Stimulated activated naive CD8-positive, alpha-beta T cell treated with anti-CD3 and anti-CD28 coated beads, Interleukin-15, Interleukin-2, amounts not matched to agents 100 ng/mL and 50 ng/mL, for 24 hours (primary cell): ENCODE measurements around the gene CLPX.
"Not testable (repeated sequence)": the region's sequence is repeated elsewhere in the genome, so short reads cannot be mapped to it uniquely, and the experiment has no call there.

Experiments used
- H3K27ac Mint-ChIP-seq: one replicate; pipeline ENCODE4 v1.8.0; 2021; ENCODE audit warnings: mild to moderate bottlenecking, mixed read lengths
- H3K27me3 Mint-ChIP-seq: one replicate; pipeline ENCODE4 v1.8.0; 2021; ENCODE audit warnings: mixed read lengths
- H3K36me3 Mint-ChIP-seq: one replicate; pipeline ENCODE4 v1.8.0; 2021; ENCODE audit warnings: low read depth, mixed read lengths
- H3K4me1 Mint-ChIP-seq: one replicate; pipeline ENCODE4 v1.8.0; 2021; ENCODE audit warnings: low read depth, mixed read lengths
- H3K4me3 Mint-ChIP-seq: one replicate; pipeline ENCODE4 v1.8.0; 2021; ENCODE audit warnings: mild to moderate bottlenecking, mixed read lengths
- H3K9me3 Mint-ChIP-seq: one replicate; pipeline ENCODE4 v1.8.0; 2021; ENCODE audit warnings: mixed read lengths

Gene CLPX

DNA sequence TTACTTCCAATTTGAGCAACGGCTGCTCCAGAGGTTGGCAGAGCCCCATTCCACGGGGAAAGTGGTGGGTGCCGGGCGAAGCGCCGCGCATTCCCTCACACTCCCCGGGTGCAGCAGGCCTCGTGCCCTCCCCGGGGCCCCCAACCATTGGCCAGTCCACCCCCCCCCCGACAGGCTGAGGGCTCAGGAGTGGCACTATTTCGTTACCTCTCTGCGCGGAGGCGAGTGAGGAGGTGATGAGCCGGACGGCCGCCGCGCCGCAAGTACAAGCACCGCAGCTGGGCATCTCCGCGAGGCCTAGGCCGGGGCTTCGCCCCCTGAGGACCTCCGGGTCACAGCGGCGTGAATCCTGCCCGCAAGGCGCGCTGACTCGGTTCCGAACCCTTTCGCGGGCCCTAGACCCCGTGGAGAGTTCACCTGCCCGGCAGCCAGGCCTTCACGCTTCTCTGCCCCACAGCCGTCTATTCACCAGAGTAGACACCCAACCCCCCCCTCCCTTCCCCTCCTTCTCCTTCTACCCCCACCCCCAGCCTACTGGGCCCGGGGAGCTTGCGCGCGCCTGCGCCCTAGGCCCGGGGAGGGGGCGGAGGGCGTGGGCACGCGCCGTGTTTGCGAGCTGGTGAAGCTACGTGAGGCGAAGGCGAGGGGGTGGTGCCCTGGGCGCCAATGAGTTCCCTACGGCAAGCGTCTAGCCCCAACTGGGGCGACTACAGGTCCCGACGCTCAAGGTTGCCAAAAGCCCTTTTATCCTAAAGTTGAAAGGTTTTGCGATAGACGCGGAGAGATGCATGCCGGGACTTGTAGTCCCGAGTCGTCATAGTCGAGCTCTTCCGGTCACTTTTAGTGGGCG, at the start of gene CLPX:
Gene CLPX (minus strand): TSS at position 475 of the 850 bp plus-strand sequence. CDS start 189 bp downstream, at position 286.
- peaks cover 38% of the 10 kb centered on the region for H3K4me1 Mint-ChIP-seq
- peak within 1 kb of the TSS; percentile 98 for H3K27ac Mint-ChIP-seq
- H3K36me3 Mint-ChIP-seq, result peaks cover 10% of the 10 kb centered on the region
- H3K4me3 Mint-ChIP-seq, result peak within 1 kb of the TSS; percentile 96
- no peaks in the 10 kb centered on the region for H3K9me3 Mint-ChIP-seq
- H3K27me3 Mint-ChIP-seq, result no peaks in the 10 kb centered on the region

DNA sequence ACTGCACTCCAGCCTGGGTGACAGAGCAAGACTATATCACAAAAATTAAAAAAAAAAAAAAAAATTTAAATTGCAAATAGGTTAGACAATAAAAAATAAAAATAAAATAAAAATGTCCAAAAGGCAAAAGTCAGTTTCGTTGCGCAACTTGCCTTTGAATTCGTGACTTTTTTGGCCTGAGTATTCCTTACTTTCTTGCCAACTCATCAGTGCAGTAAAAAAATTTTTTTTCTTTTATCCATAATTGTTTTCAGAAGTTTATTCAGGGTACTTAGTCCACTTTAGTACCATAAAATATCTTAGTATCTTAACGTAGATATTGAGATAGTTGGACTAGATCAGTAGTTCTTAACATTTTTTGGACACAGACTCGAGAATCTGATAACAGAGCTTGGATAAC, 48.6 kb upstream of the CLPX start:
- H3K4me1 Mint-ChIP-seq, result peaks cover 5% of the 10 kb centered on the region
- no peak overlapping the region for H3K4me3 Mint-ChIP-seq
- no peaks in the 10 kb centered on the region for H3K36me3 Mint-ChIP-seq
- no peak overlapping the region for H3K27ac Mint-ChIP-seq
- H3K9me3 Mint-ChIP-seq, result no peaks in the 10 kb centered on the region
- H3K27me3 Mint-ChIP-seq, result no peaks in the 10 kb centered on the region

DNA sequence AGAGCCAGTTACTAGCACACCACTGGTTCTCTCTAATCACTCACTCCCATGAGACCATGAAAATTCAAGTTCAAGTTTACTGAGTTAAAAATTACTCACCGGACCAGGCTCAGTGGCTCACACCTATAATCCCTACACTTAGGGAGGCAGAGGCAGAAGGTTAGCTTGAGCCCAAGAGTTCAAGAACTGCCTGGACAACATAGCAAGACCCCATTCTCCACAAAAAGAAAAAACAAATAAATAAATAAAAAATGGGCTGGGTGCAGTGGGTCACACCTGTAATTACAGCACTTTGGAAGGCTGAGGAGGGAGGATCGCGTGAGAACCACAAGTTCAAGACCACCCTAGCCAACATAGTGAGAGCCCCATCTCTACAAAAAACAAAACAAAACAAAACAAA, 47.4 kb upstream of the CLPX start:
- Mint-ChIP-seq H3K36me3 (no peaks in the 10 kb centered on the region), H3K27ac (no peak overlapping the region), H3K9me3 (no peaks in the 10 kb centered on the region), H3K4me3 (no peak overlapping the region), H3K27me3 (no peaks in the 10 kb centered on the region), H3K4me1 (peaks cover 5% of the 10 kb centered on the region)

GRCh38 chr15:65231306-65231705, 46.2 kb upstream of the CLPX start:
- Mint-ChIP-seq H3K36me3 (no peaks in the 10 kb centered on the region), H3K27ac (no peak overlapping the region), H3K9me3 (no peaks in the 10 kb centered on the region), H3K4me3 (no peak overlapping the region), H3K4me1 (no peaks in the 10 kb centered on the region), H3K27me3 (no peaks in the 10 kb centered on the region)

- not testable (repeated sequence) for H3K27me3 Mint-ChIP-seq, H3K36me3 Mint-ChIP-seq, H3K27ac Mint-ChIP-seq, H3K4me3 Mint-ChIP-seq, H3K9me3 Mint-ChIP-seq, H3K4me1 Mint-ChIP-seq
Measured at GRCh38 chr15:65226901-65227300, 41.8 kb upstream of the CLPX start.

DNA sequence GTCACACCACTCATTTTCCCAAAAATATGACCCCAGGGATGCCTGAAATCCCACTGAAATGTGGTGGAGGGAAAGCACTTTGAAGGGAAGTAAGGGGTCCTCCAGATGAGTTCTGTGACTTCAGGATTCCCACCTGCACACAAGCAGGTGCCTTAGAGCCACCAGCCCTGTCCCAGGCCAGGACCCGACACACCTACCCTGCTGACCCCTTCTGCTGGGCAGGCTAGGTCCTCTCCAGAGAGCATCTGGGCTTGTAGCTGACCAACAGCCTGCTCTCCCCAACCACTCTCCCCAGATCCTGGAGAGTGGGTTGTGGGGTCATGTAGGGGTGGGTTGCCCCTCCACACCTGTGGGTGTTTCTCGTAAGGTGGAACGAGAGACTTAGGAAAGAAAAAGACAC, 41.1 kb upstream of the CLPX start:
- no peaks in the 10 kb centered on the region for H3K27me3 Mint-ChIP-seq
- no peaks in the 10 kb centered on the region for H3K9me3 Mint-ChIP-seq
- H3K4me3 Mint-ChIP-seq, result no peak overlapping the region
- no peak overlapping the region for H3K27ac Mint-ChIP-seq
- no peaks in the 10 kb centered on the region for H3K4me1 Mint-ChIP-seq
- H3K36me3 Mint-ChIP-seq, result no peaks in the 10 kb centered on the region

DNA sequence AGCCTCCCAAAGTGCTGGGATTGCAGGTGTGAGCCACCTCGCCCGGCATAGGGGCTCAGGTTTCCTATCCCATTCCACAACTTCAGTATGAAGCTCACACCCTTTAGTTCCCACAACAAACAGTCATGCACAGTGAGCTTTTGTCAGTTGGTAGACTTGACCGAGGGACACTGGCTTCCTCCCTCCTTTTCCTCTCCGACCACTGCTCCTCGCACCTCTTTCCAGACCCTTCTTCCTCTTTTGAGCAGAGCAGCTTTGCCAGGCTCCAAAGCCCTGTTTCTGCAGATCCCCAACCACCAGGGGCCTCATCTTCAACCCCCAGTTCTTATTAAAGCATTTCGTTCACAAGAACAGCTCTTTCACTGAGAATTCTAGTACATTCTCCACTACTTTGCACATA, 38.9 kb upstream of the CLPX start:
- no peaks in the 10 kb centered on the region for H3K27me3 Mint-ChIP-seq
- no peaks in the 10 kb centered on the region for H3K9me3 Mint-ChIP-seq
- H3K4me1 Mint-ChIP-seq, result peaks cover 12% of the 10 kb centered on the region
- no peak overlapping the region for H3K27ac Mint-ChIP-seq
- no peaks in the 10 kb centered on the region for H3K36me3 Mint-ChIP-seq
- H3K4me3 Mint-ChIP-seq, result no peak overlapping the region

- Mint-ChIP-seq H3K27me3 (no peaks in the 10 kb centered on the region), H3K36me3 (no peaks in the 10 kb centered on the region), H3K4me3 (no peak overlapping the region), H3K27ac (no peak overlapping the region), H3K4me1 (peaks cover 23% of the 10 kb centered on the region), H3K9me3 (no peaks in the 10 kb centered on the region)
Measured at GRCh38 chr15:65222891-65223290, 37.7 kb upstream of the CLPX start.

DNA sequence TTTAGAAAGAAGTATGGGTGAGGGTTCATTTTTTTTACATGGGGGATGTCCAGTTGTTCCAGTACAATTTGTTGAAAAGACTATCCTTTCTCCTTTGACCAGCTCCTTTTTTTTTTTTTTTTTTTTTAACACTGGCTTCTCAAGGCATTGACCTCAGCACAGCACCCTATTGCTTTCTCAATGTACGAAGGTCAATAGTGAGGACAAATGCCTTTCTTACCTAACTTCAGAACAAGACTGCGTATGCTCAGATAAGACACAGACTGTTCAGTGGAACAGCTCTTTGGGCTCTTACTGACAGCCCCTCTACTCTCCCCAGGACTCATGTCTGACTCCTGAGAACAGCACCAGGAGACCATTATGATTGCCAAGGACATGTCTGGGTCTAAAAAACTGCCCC, 36.6 kb upstream of the CLPX start:
- Mint-ChIP-seq H3K9me3 (no peaks in the 10 kb centered on the region), H3K27me3 (no peaks in the 10 kb centered on the region), H3K4me1 (peaks cover 32% of the 10 kb centered on the region), H3K4me3 (no peak overlapping the region), H3K27ac (no peak overlapping the region), H3K36me3 (no peaks in the 10 kb centered on the region)

GRCh38 chr15:65219137-65219536, 34.0 kb upstream of the CLPX start:
- Mint-ChIP-seq H3K4me1 (peaks cover 34% of the 10 kb centered on the region), H3K36me3 (no peaks in the 10 kb centered on the region), H3K27ac (no peak overlapping the region), H3K27me3 (no peaks in the 10 kb centered on the region), H3K4me3 (no peak overlapping the region), H3K9me3 (no peaks in the 10 kb centered on the region)

GRCh38 chr15:65217526-65218482, 32.7 kb upstream of the CLPX start:
- H3K4me3 Mint-ChIP-seq, result peak overlapping the region; percentile 63
- no peaks in the 10 kb centered on the region for H3K9me3 Mint-ChIP-seq
- H3K36me3 Mint-ChIP-seq, result no peaks in the 10 kb centered on the region
- no peaks in the 10 kb centered on the region for H3K27me3 Mint-ChIP-seq
- H3K27ac Mint-ChIP-seq, result peak overlapping the region; percentile 75
- H3K4me1 Mint-ChIP-seq, result peaks cover 34% of the 10 kb centered on the region

- H3K27me3 Mint-ChIP-seq, result no peaks in the 10 kb centered on the region
- H3K4me3 Mint-ChIP-seq, result no peak overlapping the region
- no peaks in the 10 kb centered on the region for H3K36me3 Mint-ChIP-seq
- no peak overlapping the region for H3K27ac Mint-ChIP-seq
- H3K4me1 Mint-ChIP-seq, result peaks cover 34% of the 10 kb centered on the region
- no peaks in the 10 kb centered on the region for H3K9me3 Mint-ChIP-seq
Measured at GRCh38 chr15:65215496-65215895, 30.4 kb upstream of the CLPX start.

DNA sequence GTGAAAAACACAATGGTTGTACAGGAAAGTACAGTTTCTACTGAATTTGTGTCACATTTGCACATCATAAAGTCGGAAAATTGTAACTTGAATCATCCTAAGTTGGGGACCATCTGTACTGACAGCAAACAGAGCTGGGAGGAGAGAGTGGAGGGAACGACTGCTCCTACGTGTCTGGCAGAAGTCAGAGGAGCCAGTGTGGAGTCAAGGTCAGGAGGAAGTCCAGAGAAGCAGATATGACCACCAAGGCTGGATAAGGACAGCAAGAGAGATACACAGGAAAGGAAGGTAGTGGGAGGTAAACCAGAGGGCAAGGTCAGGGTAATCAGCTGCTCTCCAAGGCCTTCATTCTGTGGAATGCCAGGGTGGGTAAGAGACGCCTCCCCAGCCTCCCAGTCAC, 28.9 kb upstream of the CLPX start:
- Mint-ChIP-seq H3K27me3 (no peaks in the 10 kb centered on the region), H3K4me3 (no peak overlapping the region), H3K4me1 (peaks cover 22% of the 10 kb centered on the region), H3K27ac (no peak overlapping the region), H3K9me3 (no peaks in the 10 kb centered on the region), H3K36me3 (no peaks in the 10 kb centered on the region)

- peaks cover 14% of the 10 kb centered on the region for H3K4me1 Mint-ChIP-seq
- no peaks in the 10 kb centered on the region for H3K9me3 Mint-ChIP-seq
- no peak overlapping the region for H3K4me3 Mint-ChIP-seq
- no peaks in the 10 kb centered on the region for H3K27me3 Mint-ChIP-seq
- H3K36me3 Mint-ChIP-seq, result no peaks in the 10 kb centered on the region
- H3K27ac Mint-ChIP-seq, result no peak overlapping the region
Measured at GRCh38 chr15:65213241-65213640, 28.1 kb upstream of the CLPX start.

DNA sequence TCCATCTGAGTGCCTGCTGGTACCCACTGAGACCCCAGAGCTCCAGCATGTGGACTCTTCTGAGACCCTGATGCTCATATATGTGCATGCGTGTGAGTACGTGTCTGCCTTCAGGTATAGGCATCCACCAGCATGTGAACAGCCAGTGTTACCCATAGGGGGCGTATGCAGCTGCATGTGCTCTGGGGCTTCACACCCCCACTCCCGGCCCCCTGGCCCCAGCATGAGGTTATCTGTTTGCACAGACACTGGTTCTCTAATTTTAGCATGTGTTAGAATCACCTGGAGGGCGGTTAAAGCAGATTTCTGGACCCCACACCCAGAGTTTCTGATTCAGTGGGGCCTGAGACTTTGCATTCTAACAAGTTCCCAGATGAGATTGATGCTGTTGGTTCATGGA, 27.0 kb upstream of the CLPX start:
- Mint-ChIP-seq H3K4me3 (no peak overlapping the region), H3K9me3 (no peaks in the 10 kb centered on the region), H3K27me3 (no peaks in the 10 kb centered on the region), H3K36me3 (no peaks in the 10 kb centered on the region), H3K4me1 (peaks cover 4% of the 10 kb centered on the region), H3K27ac (no peak overlapping the region)
